ENCODE data around the gene CRACR2B.

DNA sequence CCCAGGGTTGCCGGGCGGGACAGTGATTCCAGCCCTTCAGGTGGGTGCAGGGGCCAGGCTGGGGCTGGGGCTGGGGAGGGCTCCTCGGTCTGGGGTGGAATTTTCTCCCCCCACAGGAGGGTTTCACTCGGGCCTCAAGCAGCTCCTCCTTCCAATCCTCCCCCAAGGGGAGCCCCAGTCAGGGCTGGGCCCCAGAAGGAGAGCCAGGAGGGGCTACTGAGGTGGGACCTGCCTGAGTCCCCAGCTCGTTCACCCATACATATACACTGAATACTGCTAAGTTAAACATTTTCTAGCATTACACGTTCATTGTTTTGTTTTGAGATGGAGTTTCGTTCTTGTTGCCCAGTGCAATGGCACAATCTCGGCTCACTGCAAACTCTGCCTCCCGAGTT lies 1.5 kb upstream of the CRACR2B start:
- no peak for TF ChIP-seq POLR2A (IDR thresholded peaks at IDR 0.05)
- TF ChIP-seq, protein P1, sequence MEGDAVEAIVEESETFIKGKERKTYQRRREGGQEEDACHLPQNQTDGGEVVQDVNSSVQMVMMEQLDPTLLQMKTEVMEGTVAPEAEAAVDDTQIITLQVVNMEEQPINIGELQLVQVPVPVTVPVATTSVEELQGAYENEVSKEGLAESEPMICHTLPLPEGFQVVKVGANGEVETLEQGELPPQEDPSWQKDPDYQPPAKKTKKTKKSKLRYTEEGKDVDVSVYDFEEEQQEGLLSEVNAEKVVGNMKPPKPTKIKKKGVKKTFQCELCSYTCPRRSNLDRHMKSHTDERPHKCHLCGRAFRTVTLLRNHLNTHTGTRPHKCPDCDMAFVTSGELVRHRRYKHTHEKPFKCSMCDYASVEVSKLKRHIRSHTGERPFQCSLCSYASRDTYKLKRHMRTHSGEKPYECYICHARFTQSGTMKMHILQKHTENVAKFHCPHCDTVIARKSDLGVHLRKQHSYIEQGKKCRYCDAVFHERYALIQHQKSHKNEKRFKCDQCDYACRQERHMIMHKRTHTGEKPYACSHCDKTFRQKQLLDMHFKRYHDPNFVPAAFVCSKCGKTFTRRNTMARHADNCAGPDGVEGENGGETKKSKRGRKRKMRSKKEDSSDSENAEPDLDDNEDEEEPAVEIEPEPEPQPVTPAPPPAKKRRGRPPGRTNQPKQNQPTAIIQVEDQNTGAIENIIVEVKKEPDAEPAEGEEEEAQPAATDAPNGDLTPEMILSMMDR (IDR thresholded peaks at IDR 0.05): no peak

Measured in heart left ventricle (tissue), 13 donors.